CD14-positive monocyte (primary cell): ENCODE results near the gene CSTF1. TPM values are rescaled to one million over a fixed set of nuclear protein-coding genes. Genes with fewer than 3 reads are reported as not detected.

ENCODE experiments used
- DNase-seq, 3 donors: peaks; one replicate each; pipeline ENCODE4 v3.0.0-alpha.2; 2011 to 2022
- H2AFZ ChIP-seq: 2 replicates; pipeline ENCODE4 v1.6.0; 2012; ENCODE audit warnings: mild to moderate bottlenecking, low read depth, low read length, inconsistent platforms; ENCODE audit not compliant: insufficient read depth, poor library complexity, severe bottlenecking
- H3K27ac ChIP-seq, 2 donors: 1 replicate in 1 of 2; 2 replicates in 1 of 2; pipeline ENCODE4 v1.5.1; 2012 to 2013; ENCODE audit warnings: low read length in 2 of 2, control low read depth in 1 of 2, inconsistent platforms in 1 of 2, low read depth in 1 of 2, mild to moderate bottlenecking in 1 of 2
- H3K27me3 ChIP-seq, 2 donors: one replicate each; pipeline versions ENCODE4 v1.6.0 to v1.6.1; 2011 to 2013; ENCODE audit warnings: low read length in 2 of 2; ENCODE audit not compliant: control insufficient read depth in 2 of 2, insufficient read depth in 2 of 2
- H3K36me3 ChIP-seq, 2 donors: replicated peaks in 1 of 2; 1 replicate in 1 of 2; 2 replicates in 1 of 2; pipeline versions ENCODE4 v1.5.1 to v1.6.1; 2012 to 2013; ENCODE audit warnings: low read length in 2 of 2, control low read depth in 1 of 2, inconsistent platforms in 1 of 2, mild to moderate bottlenecking in 1 of 2; ENCODE audit not compliant: insufficient read depth in 2 of 2, control insufficient read depth in 1 of 2
- H3K4me1 ChIP-seq, 2 donors: 1 replicate in 1 of 2; 2 replicates in 1 of 2; pipeline versions ENCODE4 v1.5.1 to v1.6.1; 2012 to 2013; ENCODE audit warnings: low read length in 2 of 2, control low read depth in 1 of 2, inconsistent platforms in 1 of 2, mild to moderate bottlenecking in 1 of 2, moderate library complexity in 1 of 2; ENCODE audit not compliant: insufficient read depth in 2 of 2, control insufficient read depth in 1 of 2
- H3K4me2 ChIP-seq: replicated peaks from 2 replicates; pipeline ENCODE3; 2012; ENCODE audit warnings: low read length, moderate library complexity, mild to moderate bottlenecking; ENCODE audit not compliant: poor library complexity, severe bottlenecking; ENCODE audit errors: extremely low read depth
- H3K4me3 ChIP-seq, 3 experiments: fragments of 200-600 bp in 1 of 3; sonication (generic) in 1 of 3; replicated peaks in 1 of 3; 1 replicate in 2 of 3; 2 replicates in 1 of 3; pipeline ENCODE4 v1.5.1; 2011 to 2013; ENCODE audit warnings: low read length in 3 of 3, mild to moderate bottlenecking in 3 of 3, control low read depth in 2 of 3, low read depth in 2 of 3, inconsistent platforms in 1 of 3, moderate library complexity in 1 of 3
- H3K79me2 ChIP-seq: 2 replicates; pipeline ENCODE4 v1.6.0; 2012; ENCODE audit warnings: mild to moderate bottlenecking, control low read depth, inconsistent platforms, low read length, moderate library complexity; ENCODE audit not compliant: insufficient read depth
- H3K9ac ChIP-seq: 2 replicates; pipeline ENCODE4 v1.6.0; 2017; ENCODE audit warnings: low read length, mild to moderate bottlenecking; ENCODE audit not compliant: insufficient read depth, poor library complexity, severe bottlenecking
- H3K9me3 ChIP-seq, 2 donors: replicated peaks in 1 of 2; 1 replicate in 1 of 2; 2 replicates in 1 of 2; pipeline versions ENCODE4 v1.5.1 to v1.6.1; 2012 to 2013; ENCODE audit warnings: low read length in 2 of 2, control low read depth in 1 of 2; ENCODE audit not compliant: control insufficient read depth in 1 of 2, insufficient read depth in 1 of 2
- H4K20me1 ChIP-seq: 2 replicates; pipeline ENCODE4 v1.6.0; 2012; ENCODE audit warnings: mild to moderate bottlenecking, low read length, control low read depth, moderate library complexity; ENCODE audit not compliant: insufficient read depth
- H3K27ac Mint-ChIP-seq, 7 donors: one replicate each; pipeline ENCODE4 v1.8.0; 2020; ENCODE audit warnings: mild to moderate bottlenecking in 7 of 7, mixed read lengths in 7 of 7, moderate library complexity in 6 of 7, inconsistent platforms in 2 of 7
- H3K27me3 Mint-ChIP-seq, 3 donors: one replicate each; pipeline ENCODE4 v1.8.0; 2021 to 2022; ENCODE audit warnings: low read depth in 3 of 3, mild to moderate bottlenecking in 3 of 3, mixed read lengths in 3 of 3, moderate library complexity in 3 of 3, inconsistent platforms in 1 of 3
- H3K36me3 Mint-ChIP-seq, 2 donors: one replicate each; pipeline ENCODE4 v1.8.0; 2020; ENCODE audit warnings: mixed read lengths in 2 of 2, inconsistent platforms in 1 of 2, mild to moderate bottlenecking in 1 of 2
- H3K4me1 Mint-ChIP-seq: one replicate; pipeline ENCODE4 v1.8.0; 2020; ENCODE audit warnings: mild to moderate bottlenecking, mixed read lengths
- H3K4me3 Mint-ChIP-seq, 2 donors: one replicate each; pipeline ENCODE4 v1.8.0; 2020; ENCODE audit warnings: mild to moderate bottlenecking in 2 of 2, mixed read lengths in 2 of 2, moderate library complexity in 1 of 2
- H3K9me3 Mint-ChIP-seq, 7 donors: one replicate each; pipeline ENCODE4 v1.8.0; 2020 to 2022; ENCODE audit warnings: mixed read lengths in 7 of 7, mild to moderate bottlenecking in 6 of 7, moderate library complexity in 6 of 7, inconsistent platforms in 2 of 7
- WGBS: methylation state at CpG from one replicate; pipeline ENCODE4 v1.1.5; 2013; ENCODE audit warnings: missing lambda C conversion rate; ENCODE audit not compliant: insufficient coverage; 5-methylcytosine and 5-hydroxymethylcytosine counted together
- intact Hi-C, 2 donors: fragments of 100-400 bp; cut with micrococcal nuclease; formaldehyde crosslinking; loops; one replicate each; pipeline versions ENCODE4 v1.15.0 to v1.15.1; 2023
- polyA plus RNA-seq, 3 donors: library from polyadenylated mRNA; depleted of rRNA in 1 of 3; unstranded in 2 of 3; stranded (reverse) in 1 of 3; fragments of 300-500 nt in 2 of 3; fragments of >200 nt in 1 of 3; fragmentation: Illumina TruSeq in 2 of 3; gene quantifications; 1 replicate in 2 of 3; 2 replicates in 1 of 3; pipeline ENCODE4 v1.2.3, GENCODE V29; 2012 to 2021
- TF ChIP-seq, protein P1 (sequence below): fragments of 200-600 bp; IDR thresholded peaks from one replicate; pipeline ENCODE4 v1.8.0; 2022; ENCODE audit warnings: antibody characterized with exemption, mild to moderate bottlenecking

CSTF1 gene
- polyA plus RNA-seq, 3 donors: 7.7 to 15.7 (median 10.7) TPM

DNA sequence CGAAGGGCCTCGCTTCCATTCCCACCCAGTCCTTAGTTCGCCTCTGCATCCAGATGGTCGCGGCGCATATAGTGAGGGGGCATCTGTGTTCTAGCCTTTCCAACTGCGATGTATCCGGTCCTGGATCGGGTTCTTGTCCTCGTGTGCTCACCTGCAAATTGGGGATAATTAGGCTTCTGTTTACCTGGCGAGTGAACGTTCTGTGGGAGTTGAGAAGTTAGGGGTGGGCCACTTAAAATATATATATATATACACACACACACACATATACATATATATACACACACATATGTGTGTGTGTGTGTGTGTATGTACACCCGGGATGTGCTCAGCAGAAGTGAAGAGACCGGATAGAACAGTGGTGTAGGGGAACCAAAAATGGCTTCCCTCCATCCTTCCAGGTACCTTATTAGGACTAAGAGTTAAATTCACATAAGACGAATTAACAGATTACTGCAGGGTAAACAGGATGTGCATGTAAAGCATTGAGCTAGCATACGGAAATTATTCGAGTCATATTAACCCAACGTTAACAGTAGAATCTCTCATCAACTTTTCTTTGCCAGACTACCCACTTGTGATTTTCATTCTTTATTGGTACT, 537 bp downstream of the CSTF1 start:
- Mint-ChIP-seq H3K9me3 (no peaks in the 10 kb centered on the region), H3K27me3 (no peaks in the 10 kb centered on the region), H3K27ac (peak overlapping the region in 3 of 7 donors; percentile 22 to 88 (median 38)), H3K36me3 (peaks cover 46 to 48% of the 10 kb centered on the region in 2 donors), H3K4me3 (no peak overlapping the region), H3K4me1 (peaks cover 26% of the 10 kb centered on the region)
- 0% methylated on average over 5 of the region's 18 CpGs for WGBS
- Histone ChIP-seq H3K27me3 (no peaks in the 10 kb centered on the region), H3K9ac (peak overlapping the region; percentile 70), H3K4me1 (peaks cover 19 to 28% of the 10 kb centered on the region in 2 donors), H3K27ac (peak overlapping the region; percentile 85 to 94), H2AFZ (peak overlapping the region; percentile 84), H4K20me1 (no peaks in the 10 kb centered on the region), H3K4me3 (peak overlapping the region; percentile 84 to 96 (median 86)), H3K36me3 (peaks cover 29 to 57% of the 10 kb centered on the region in 2 donors), H3K79me2 (peaks cover 70% of the 10 kb centered on the region), H3K4me2 (peak overlapping the region; percentile 81), H3K9me3 (no peaks in the 10 kb centered on the region)
- TF ChIP-seq, protein P1, sequence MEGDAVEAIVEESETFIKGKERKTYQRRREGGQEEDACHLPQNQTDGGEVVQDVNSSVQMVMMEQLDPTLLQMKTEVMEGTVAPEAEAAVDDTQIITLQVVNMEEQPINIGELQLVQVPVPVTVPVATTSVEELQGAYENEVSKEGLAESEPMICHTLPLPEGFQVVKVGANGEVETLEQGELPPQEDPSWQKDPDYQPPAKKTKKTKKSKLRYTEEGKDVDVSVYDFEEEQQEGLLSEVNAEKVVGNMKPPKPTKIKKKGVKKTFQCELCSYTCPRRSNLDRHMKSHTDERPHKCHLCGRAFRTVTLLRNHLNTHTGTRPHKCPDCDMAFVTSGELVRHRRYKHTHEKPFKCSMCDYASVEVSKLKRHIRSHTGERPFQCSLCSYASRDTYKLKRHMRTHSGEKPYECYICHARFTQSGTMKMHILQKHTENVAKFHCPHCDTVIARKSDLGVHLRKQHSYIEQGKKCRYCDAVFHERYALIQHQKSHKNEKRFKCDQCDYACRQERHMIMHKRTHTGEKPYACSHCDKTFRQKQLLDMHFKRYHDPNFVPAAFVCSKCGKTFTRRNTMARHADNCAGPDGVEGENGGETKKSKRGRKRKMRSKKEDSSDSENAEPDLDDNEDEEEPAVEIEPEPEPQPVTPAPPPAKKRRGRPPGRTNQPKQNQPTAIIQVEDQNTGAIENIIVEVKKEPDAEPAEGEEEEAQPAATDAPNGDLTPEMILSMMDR: no peak
- intact Hi-C loops: loop anchor here (5.0 kb wide), 2 partner anchors 34 to 74 kb away; partner anchors contain the start of gene RTF2 (in 2 of the 2)
- no peak for DNase-seq

DNA sequence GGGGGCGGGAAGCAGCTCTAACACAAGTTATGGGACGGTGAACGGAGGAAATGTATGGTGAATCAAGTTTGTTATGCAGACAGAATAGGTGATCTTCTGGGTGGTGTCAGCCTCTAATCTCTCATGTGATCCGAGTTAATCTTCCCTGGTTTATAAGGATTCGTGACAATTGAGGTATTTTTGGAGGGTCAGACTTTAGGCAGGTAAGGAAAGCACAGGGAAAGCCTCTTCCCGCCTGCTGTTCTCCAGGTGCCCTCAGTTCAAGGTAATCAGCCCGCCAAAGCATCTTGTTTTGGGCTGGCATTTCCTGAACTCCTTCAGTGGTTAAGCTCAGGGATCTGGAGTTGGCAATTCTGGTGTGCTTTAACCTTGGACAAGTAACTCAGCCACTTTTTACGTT, 1.2 kb downstream of the CSTF1 start:
- Histone ChIP-seq H3K27me3 (no peaks in the 10 kb centered on the region), H3K4me3 (peak overlapping the region in 1 of 3 experiments; percentile 86), H3K27ac (no peak overlapping the region), H3K9me3 (no peaks in the 10 kb centered on the region), H3K36me3 (peaks cover 36 to 57% of the 10 kb centered on the region in 2 donors), H3K4me2 (peak overlapping the region; percentile 81), H3K79me2 (peaks cover 63% of the 10 kb centered on the region), H3K4me1 (peaks cover 19 to 28% of the 10 kb centered on the region in 2 donors), H4K20me1 (no peaks in the 10 kb centered on the region), H3K9ac (no peak overlapping the region), H2AFZ (peak overlapping the region; percentile 84)
- H3K4me3 Mint-ChIP-seq: no peak overlapping the region
- TF ChIP-seq, protein P1: no peak
- intact Hi-C loops: loop anchor here (5.0 kb wide), 2 partner anchors 34 to 74 kb away; partner anchors contain the start of gene RTF2 (in 2 of the 2)
- no peaks in the 10 kb centered on the region for H3K9me3 Mint-ChIP-seq
- no peaks in the 10 kb centered on the region for H3K27me3 Mint-ChIP-seq
- H3K27ac Mint-ChIP-seq: peak overlapping the region in 1 of 7 donors; percentile 38
- WGBS: 96% methylated on average over 5 of the region's 8 CpGs
- no peak for DNase-seq
- H3K4me1 Mint-ChIP-seq: peaks cover 26% of the 10 kb centered on the region
- H3K36me3 Mint-ChIP-seq: peaks cover 48% of the 10 kb centered on the region in 2 donors
